DMS53 treated with DMSO at 0.1 percent for 48 hours (cell line): ENCODE results near the gene KIAA1217.

Source experiments
- DNase-seq: peaks from one replicate; lab custom pipeline; 2025; ENCODE audit not compliant: unreplicated experiment; lab: John Stamatoyannopoulos, UW

The KIAA1217 gene

GRCh38 chr10:24242562-24242961 is 33.6 kb downstream of the KIAA1217 start:
- DNase-seq, result no peak

- DNase-seq, result no peak
These were observed 37.4 kb downstream of the KIAA1217 start for GRCh38 chr10:24246365-24246764.

- no peak for DNase-seq
These were observed 38.9 kb downstream of the KIAA1217 start for GRCh38 chr10:24247841-24248240.

GRCh38 chr10:24249829-24250415 is 41.0 kb downstream of the KIAA1217 start:
- no peak for DNase-seq

GRCh38 chr10:24251547-24251946 is 42.6 kb downstream of the KIAA1217 start:
- peak; percentile 62 for DNase-seq

GRCh38 chr10:24254180-24254579 is 45.2 kb downstream of the KIAA1217 start:
- DNase-seq, result no peak

- DNase-seq, result no peak
These were observed 46.4 kb downstream of the KIAA1217 start for GRCh38 chr10:24255115-24255880.

- no peak for DNase-seq
These were observed 47.0 kb downstream of the KIAA1217 start for GRCh38 chr10:24255881-24256311.

- DNase-seq, result no peak
These were observed 47.7 kb downstream of the KIAA1217 start for GRCh38 chr10:24256619-24257107.

GRCh38 chr10:24257588-24257987 is 48.6 kb downstream of the KIAA1217 start:
- DNase-seq, result no peak

- no peak for DNase-seq
These were observed 50.6 kb downstream of the KIAA1217 start for GRCh38 chr10:24259365-24260130.

GRCh38 chr10:24261627-24262026 is 52.7 kb downstream of the KIAA1217 start:
- DNase-seq, result no peak

GRCh38 chr10:24262929-24263590 is 54.1 kb downstream of the KIAA1217 start:
- DNase-seq, result no peak

- no peak for DNase-seq
These were observed 60.5 kb downstream of the KIAA1217 start for GRCh38 chr10:24269476-24269875.

- no peak for DNase-seq
These were observed 63.4 kb downstream of the KIAA1217 start for GRCh38 chr10:24272374-24272773.

GRCh38 chr10:24277277-24277676 is 68.3 kb downstream of the KIAA1217 start:
- no peak for DNase-seq

- peak; percentile 89 for DNase-seq
These were observed 68.8 kb downstream of the KIAA1217 start for GRCh38 chr10:24277771-24278170.

GRCh38 chr10:24278176-24278889 is 69.4 kb downstream of the KIAA1217 start:
- DNase-seq, result peak; percentile 62

GRCh38 chr10:24279166-24279565 is 70.2 kb downstream of the KIAA1217 start:
- DNase-seq, result no peak

GRCh38 chr10:24287559-24288195 is 78.7 kb downstream of the KIAA1217 start:
- no peak for DNase-seq
